ENCODE measurements around the gene CHTF8. TPM values are rescaled to one million over a fixed set of nuclear protein-coding genes. Genes with fewer than 3 reads are reported as not detected.

The CHTF8 gene
- total and polyA plus RNA-seq, 4 donors, result 44.2 to 75.7 (median 59.1) TPM

DNA sequence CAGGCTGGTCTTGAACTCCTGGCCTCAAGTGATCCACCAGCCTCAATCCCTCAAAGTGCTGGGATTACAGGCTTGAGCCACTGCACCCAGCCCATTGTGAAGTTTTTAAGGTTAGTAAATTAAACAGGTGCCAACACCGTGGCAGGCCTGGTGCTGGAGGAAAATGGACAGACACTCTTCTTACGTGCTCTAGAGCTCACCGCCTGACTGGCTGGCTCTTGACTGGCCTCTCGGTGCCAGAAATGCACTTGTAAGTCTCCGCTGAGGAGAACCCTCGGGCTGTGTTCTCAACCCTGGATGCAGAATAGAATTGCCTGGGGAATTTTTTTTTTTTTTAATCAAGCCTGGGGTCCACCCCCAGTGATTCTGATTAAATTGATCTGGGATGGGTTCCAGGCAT is 37.2 kb downstream of the CHTF8 start:
- WGBS (ENCODE audit: insufficient coverage), result 23% methylated on average over 5 of the region's 6 CpGs
- H3K9me3 ChIP-seq (ENCODE audit: control insufficient read depth, insufficient read depth, low read length), result no peaks in the 10 kb centered on the region

DNA sequence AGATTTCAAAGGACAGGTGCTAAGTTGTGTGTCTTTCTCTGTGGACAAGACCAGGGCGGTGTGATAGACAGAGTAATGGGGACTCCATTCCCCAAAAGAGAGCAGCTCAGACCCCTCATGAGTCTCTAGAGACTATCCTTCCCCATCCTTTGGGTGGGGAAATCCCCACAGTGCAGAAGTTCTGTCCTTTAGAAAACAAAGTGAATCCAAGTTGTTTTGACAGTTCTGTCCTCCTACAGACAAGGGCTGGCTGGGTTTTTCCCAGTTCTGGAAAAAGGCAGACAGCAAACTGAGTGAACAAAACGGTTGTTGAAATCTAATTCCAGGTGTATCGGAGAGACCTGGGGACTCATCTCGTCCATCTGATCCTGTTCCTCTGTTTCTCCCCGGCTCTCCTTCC is 37.9 kb downstream of the CHTF8 start:
- H3K27ac ChIP-seq (ENCODE audit: low read depth, low read length), result no peak overlapping the region
- DNase-seq (ENCODE audit: low read depth in 4 of 6, low spot score in 6 of 6), result no peak
- H3K27me3 ChIP-seq (ENCODE audit: control insufficient read depth, insufficient read depth, low read length), result no peaks in the 10 kb centered on the region
- 78% methylated on average over 5 of the region's 5 CpGs for WGBS (ENCODE audit: insufficient coverage)
- peaks cover 2% of the 10 kb centered on the region for H3K36me3 ChIP-seq (ENCODE audit: control insufficient read depth, insufficient read depth, low read length)
- H3K4me3 ChIP-seq (ENCODE audit: low read depth, low read length), result no peak overlapping the region
- peaks cover 7% of the 10 kb centered on the region for H3K4me1 ChIP-seq (ENCODE audit: control insufficient read depth, insufficient read depth, low read length)
- H3K9me3 ChIP-seq (ENCODE audit: control insufficient read depth, insufficient read depth, low read length), result no peaks in the 10 kb centered on the region

More for the DNA sequence above, 37.2 kb downstream of the CHTF8 start:
- Histone ChIP-seq H3K27me3 (ENCODE audit: control insufficient read depth, insufficient read depth, low read length) (no peaks in the 10 kb centered on the region), H3K4me3 (ENCODE audit: low read depth, low read length) (no peak overlapping the region), H3K36me3 (ENCODE audit: control insufficient read depth, insufficient read depth, low read length) (no peaks in the 10 kb centered on the region), H3K27ac (ENCODE audit: low read depth, low read length) (no peak overlapping the region), H3K4me1 (ENCODE audit: control insufficient read depth, insufficient read depth, low read length) (peaks cover 6% of the 10 kb centered on the region)
- DNase-seq (ENCODE audit: low read depth in 4 of 6, low spot score in 6 of 6), result no peak

DNA sequence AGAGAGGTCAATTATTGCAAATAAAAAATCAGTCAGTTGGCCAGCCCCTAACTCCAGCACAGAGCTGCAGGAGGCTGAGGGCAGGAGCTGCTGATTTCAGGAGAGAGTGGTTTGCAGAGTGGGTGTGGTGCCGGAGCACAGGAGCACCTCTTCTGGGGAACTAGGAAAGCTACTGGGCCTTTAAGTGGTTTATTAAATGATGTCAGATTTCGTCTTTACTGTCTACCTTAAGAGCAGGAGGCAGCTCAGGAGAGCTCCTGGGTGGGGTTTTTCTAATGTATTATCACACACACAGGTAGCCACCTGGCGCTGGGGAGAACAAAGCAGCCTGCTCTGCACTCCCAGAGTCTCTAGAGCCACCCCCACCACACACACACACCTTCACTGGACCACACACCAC is 38.4 kb downstream of the CHTF8 start:
- no peaks in the 10 kb centered on the region for H3K27me3 ChIP-seq (ENCODE audit: control insufficient read depth, insufficient read depth, low read length)
- peaks cover 12% of the 10 kb centered on the region for H3K4me1 ChIP-seq (ENCODE audit: control insufficient read depth, insufficient read depth, low read length)
- 80% methylated on average over 2 of the region's 3 CpGs for WGBS (ENCODE audit: insufficient coverage)
- DNase-seq (ENCODE audit: low read depth in 4 of 6, low spot score in 6 of 6), result no peak
- no peak overlapping the region for H3K4me3 ChIP-seq (ENCODE audit: low read depth, low read length)
- H3K9me3 ChIP-seq (ENCODE audit: control insufficient read depth, insufficient read depth, low read length), result no peaks in the 10 kb centered on the region
- peaks cover 2% of the 10 kb centered on the region for H3K36me3 ChIP-seq (ENCODE audit: control insufficient read depth, insufficient read depth, low read length)
- no peak overlapping the region for H3K27ac ChIP-seq (ENCODE audit: low read depth, low read length)

DNA sequence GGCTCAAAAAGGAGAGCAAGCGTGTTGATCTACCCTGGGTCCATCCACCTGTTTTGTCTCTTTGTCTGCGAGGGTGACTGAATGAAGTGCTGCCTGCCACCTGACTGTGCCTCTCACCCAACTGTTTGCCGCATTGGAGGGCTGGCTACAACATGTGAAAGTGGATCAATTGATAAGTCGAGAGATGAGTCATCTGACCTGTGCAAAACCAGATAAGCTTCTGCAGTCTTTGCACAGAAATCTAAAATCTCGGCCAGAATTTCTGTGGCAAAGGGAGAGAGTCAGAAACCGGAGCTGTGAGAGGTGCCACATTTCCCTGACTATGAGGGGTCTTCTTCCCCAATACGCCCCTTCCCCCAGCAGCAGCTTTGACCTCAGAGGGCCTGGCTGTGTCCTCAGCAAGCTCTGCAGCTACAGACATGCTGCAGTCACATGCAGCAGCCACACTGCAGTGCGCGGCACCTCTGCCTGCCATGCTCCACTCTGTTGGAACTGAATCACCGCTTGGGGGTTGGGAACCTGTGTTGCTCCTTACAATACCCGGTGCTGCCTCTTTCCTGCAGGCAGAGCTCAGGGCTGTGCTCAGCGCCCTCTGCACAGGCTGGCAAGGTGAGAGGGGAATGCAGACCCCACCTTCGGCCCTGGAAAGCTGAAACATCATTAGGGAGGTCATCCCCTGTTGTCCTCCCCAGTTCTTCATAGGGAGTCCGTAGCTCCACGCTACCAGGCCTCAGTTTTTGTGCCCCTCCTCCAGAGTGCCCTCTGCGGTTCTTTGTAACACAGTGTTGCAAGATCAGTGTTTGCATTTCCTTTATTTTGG is 43.1 kb downstream of the CHTF8 start:
- H3K4me1 ChIP-seq (ENCODE audit: control insufficient read depth, insufficient read depth, low read length), result peaks cover 16% of the 10 kb centered on the region
- peaks cover 15% of the 10 kb centered on the region for H3K36me3 ChIP-seq (ENCODE audit: control insufficient read depth, insufficient read depth, low read length)
- no peak overlapping the region for H3K4me3 ChIP-seq (ENCODE audit: low read depth, low read length)
- H3K9me3 ChIP-seq (ENCODE audit: control insufficient read depth, insufficient read depth, low read length), result no peaks in the 10 kb centered on the region
- 42% methylated on average over 13 of the region's 16 CpGs for WGBS (ENCODE audit: insufficient coverage)
- no peaks in the 10 kb centered on the region for H3K27me3 ChIP-seq (ENCODE audit: control insufficient read depth, insufficient read depth, low read length)
- DNase-seq (ENCODE audit: low read depth in 4 of 6, low spot score in 6 of 6), result peak in 1 of 6 donors; percentile 81
- H3K27ac ChIP-seq (ENCODE audit: low read depth, low read length), result no peak overlapping the region

DNA sequence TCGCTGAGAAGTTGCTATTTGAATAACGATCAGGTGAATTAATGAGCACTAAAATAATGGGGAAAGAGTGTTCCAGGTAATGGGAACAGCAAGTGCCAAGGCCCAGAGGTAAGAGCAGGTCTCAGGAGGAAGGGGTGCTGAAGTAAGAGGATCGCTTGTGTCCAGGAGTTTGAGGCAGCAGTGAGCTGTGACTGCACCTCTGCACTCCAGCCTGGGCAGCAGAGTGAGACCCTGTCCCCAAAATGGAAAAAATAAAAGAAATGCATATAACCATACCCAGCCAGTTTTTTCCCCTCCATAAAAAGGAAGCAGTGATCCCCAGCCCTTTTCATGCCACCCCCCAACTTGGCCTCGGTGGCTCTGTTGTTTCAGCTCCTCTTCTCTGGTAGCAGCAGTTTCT is 43.7 kb downstream of the CHTF8 start:
- no peak overlapping the region for H3K4me3 ChIP-seq (ENCODE audit: low read depth, low read length)
- H3K9me3 ChIP-seq (ENCODE audit: control insufficient read depth, insufficient read depth, low read length), result no peaks in the 10 kb centered on the region
- no peaks in the 10 kb centered on the region for H3K27me3 ChIP-seq (ENCODE audit: control insufficient read depth, insufficient read depth, low read length)
- WGBS (ENCODE audit: insufficient coverage), result 70% methylated on average over 3 of the region's 4 CpGs
- H3K36me3 ChIP-seq (ENCODE audit: control insufficient read depth, insufficient read depth, low read length), result peaks cover 15% of the 10 kb centered on the region
- peaks cover 16% of the 10 kb centered on the region for H3K4me1 ChIP-seq (ENCODE audit: control insufficient read depth, insufficient read depth, low read length)
- no peak overlapping the region for H3K27ac ChIP-seq (ENCODE audit: low read depth, low read length)
- no peak for DNase-seq (ENCODE audit: low read depth in 4 of 6, low spot score in 6 of 6)

DNA sequence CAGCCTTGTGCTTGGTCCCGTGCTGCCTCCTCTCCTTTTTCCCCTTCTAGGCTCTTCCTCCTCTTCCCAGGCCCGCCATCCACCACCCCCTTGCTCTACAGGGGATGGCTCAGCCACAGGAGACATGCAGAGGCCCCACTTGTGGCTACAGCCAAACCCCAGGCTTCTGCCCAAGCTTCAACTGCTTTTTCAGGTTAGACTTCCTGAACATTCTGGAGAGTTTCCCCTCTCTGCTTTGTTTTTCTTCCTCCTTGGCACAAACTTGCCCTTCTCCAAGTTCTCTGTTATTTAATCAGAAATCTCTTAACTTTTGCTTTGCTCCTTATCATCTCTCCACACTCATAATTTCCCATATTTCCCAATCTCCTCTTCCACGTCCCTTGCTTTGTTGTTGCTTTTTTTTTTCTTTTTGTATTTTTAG is 45.2 kb downstream of the CHTF8 start:
- 72% methylated on average over 2 of the region's 3 CpGs for WGBS (ENCODE audit: insufficient coverage)
- no peak overlapping the region for H3K27ac ChIP-seq (ENCODE audit: low read depth, low read length)

DNA sequence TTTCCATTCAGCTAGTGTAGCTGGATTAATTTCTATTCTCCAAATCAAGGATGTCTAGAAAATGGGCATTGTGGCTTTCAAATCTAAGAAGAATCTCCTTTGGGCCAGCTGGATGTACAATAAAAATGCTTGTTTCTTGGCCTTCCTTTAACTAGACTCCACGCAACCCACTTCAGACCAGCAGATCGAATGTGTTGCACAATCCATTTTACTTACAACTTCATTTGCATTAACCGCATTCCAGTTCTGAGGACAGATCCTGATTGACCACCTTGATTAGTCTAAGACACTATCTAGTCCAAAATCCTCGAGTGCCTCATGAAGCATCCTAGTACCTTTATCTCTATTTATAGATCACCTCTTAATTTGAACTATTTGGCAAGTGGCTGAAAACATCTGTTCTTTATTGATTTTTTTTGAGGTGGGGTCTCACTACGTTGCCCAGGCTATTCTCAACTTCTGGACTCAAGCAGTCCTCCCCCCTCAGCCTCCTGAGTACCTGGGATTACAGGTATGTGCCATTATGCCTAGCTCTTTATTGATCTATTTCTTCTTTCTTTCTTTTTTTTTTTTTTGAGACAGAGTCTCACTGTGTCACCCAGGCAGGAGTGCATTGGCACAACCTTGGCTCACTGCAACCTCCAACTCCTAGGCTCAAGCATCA is 47.2 kb downstream of the CHTF8 start:
- H3K9me3 ChIP-seq (ENCODE audit: control insufficient read depth, insufficient read depth, low read length), result no peaks in the 10 kb centered on the region
- peaks cover 15% of the 10 kb centered on the region for H3K4me1 ChIP-seq (ENCODE audit: control insufficient read depth, insufficient read depth, low read length)
- no peaks in the 10 kb centered on the region for H3K27me3 ChIP-seq (ENCODE audit: control insufficient read depth, insufficient read depth, low read length)
- 97% methylated on average over 4 of the region's 5 CpGs for WGBS (ENCODE audit: insufficient coverage)
- no peak for DNase-seq (ENCODE audit: low read depth in 4 of 6, low spot score in 6 of 6)
- H3K4me3 ChIP-seq (ENCODE audit: low read depth, low read length), result no peak overlapping the region
- H3K27ac ChIP-seq (ENCODE audit: low read depth, low read length), result no peak overlapping the region
- peaks cover 22% of the 10 kb centered on the region for H3K36me3 ChIP-seq (ENCODE audit: control insufficient read depth, insufficient read depth, low read length)

More for the DNA sequence above, 45.2 kb downstream of the CHTF8 start:
- H3K4me1 ChIP-seq (ENCODE audit: control insufficient read depth, insufficient read depth, low read length), result peaks cover 16% of the 10 kb centered on the region
- H3K27me3 ChIP-seq (ENCODE audit: control insufficient read depth, insufficient read depth, low read length), result no peaks in the 10 kb centered on the region
- H3K9me3 ChIP-seq (ENCODE audit: control insufficient read depth, insufficient read depth, low read length), result no peaks in the 10 kb centered on the region
- DNase-seq (ENCODE audit: low read depth in 4 of 6, low spot score in 6 of 6), result no peak
- no peak overlapping the region for H3K4me3 ChIP-seq (ENCODE audit: low read depth, low read length)
- peaks cover 22% of the 10 kb centered on the region for H3K36me3 ChIP-seq (ENCODE audit: control insufficient read depth, insufficient read depth, low read length)

DNA sequence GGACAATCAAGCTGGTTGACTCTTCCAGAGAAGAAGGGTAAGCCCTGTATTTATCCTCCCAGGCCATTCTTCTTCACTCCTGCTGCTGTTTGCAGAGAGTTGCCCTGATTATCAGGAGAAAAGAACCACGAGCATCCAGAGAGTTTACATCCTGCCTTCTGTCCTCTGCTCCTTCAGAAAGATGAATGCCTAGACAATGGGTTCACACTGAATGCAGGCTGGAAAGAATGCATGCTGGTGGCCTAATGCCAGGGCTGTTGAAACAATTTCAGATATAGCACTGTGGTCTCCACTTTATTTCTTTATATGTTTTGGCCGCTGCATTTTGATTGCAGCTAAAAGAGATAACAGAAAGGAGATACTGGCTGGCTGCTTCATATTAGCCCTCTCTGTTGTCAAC is 48.1 kb downstream of the CHTF8 start:
- Histone ChIP-seq H3K27me3 (ENCODE audit: control insufficient read depth, insufficient read depth, low read length) (no peaks in the 10 kb centered on the region), H3K9me3 (ENCODE audit: control insufficient read depth, insufficient read depth, low read length) (no peaks in the 10 kb centered on the region), H3K36me3 (ENCODE audit: control insufficient read depth, insufficient read depth, low read length) (peaks cover 19% of the 10 kb centered on the region), H3K27ac (ENCODE audit: low read depth, low read length) (no peak overlapping the region), H3K4me3 (ENCODE audit: low read depth, low read length) (no peak overlapping the region), H3K4me1 (ENCODE audit: control insufficient read depth, insufficient read depth, low read length) (peaks cover 7% of the 10 kb centered on the region)
- 54% methylated on average over 2 of the region's 2 CpGs for WGBS (ENCODE audit: insufficient coverage)
- DNase-seq (ENCODE audit: low read depth in 4 of 6, low spot score in 6 of 6), result no peak

DNA sequence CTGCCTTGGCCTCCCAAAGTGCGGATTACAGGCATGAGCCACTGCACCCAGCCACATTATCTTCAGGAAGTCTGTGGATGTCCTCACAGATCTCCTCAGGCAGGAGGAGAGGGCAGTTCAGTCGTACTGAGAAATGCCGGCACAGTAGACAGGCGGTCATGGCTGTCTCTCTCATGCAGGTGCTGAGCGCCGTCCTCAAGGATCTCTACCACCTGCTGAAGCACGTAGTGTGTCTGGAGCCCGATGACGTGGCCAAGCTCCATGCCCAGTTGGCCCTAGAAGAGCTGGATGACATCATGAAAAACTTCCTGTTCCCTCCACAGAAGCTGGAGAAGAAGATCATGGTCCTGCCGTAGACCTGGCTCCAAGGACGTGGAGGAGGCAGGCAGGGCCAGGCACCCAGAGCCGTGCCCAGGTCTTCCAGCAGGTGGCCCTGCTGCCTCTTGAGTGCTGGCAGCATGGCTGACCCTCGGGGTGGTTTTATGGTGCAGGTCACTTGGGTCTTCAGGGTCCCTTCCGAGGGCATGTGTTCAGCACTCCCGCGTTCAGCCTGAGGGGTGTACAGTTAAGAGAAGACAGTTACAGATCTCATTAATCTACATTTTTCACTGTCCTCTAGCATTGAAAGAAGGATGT is 49.0 kb downstream of the CHTF8 start:
- Histone ChIP-seq H3K4me3 (ENCODE audit: low read depth, low read length) (no peak overlapping the region), H3K36me3 (ENCODE audit: control insufficient read depth, insufficient read depth, low read length) (peaks cover 19% of the 10 kb centered on the region), H3K27ac (ENCODE audit: low read depth, low read length) (no peak overlapping the region), H3K9me3 (ENCODE audit: control insufficient read depth, insufficient read depth, low read length) (no peaks in the 10 kb centered on the region), H3K4me1 (ENCODE audit: control insufficient read depth, insufficient read depth, low read length) (no peaks in the 10 kb centered on the region), H3K27me3 (ENCODE audit: control insufficient read depth, insufficient read depth, low read length) (no peaks in the 10 kb centered on the region)
- 93% methylated on average over 13 of the region's 16 CpGs for WGBS (ENCODE audit: insufficient coverage)
- no peak for DNase-seq (ENCODE audit: low read depth in 4 of 6, low spot score in 6 of 6)
